Cardiac ventricle fibroblast (primary cell): ENCODE results near the gene GDI1. TPM values are rescaled to one million over a fixed set of nuclear protein-coding genes. Genes with fewer than 3 reads are reported as not detected.

Source experiments
- total RNA-seq: library from RNA; depleted of rRNA; stranded (reverse); fragments of >200 nt; gene quantifications from 2 replicates; pipeline ENCODE4 v1.2.3, GENCODE V29; 2015

GDI1 gene
- 59.0 and 65.1 TPM in 2 replicates for total RNA-seq

GRCh38 chrX:154436983-154437752, at the start of gene GDI1:
Gene GDI1, plus strand, starts transcription at chrX:154437154. Its CDS starts 101 bp downstream, at chrX:154437255.

GRCh38 chrX:154397888-154398667, 38.9 kb upstream of the GDI1 start, which contains the start of gene RPL10:
Gene RPL10, plus strand, starts transcription at chrX:154398377. Its CDS starts 143 bp downstream, at chrX:154398520.

GRCh38 chrX:154409222-154409871, 27.6 kb upstream of the GDI1 start, which contains the start of gene DNASE1L1:
Gene DNASE1L1, minus strand, starts transcription at chrX:154409254. Its CDS starts 3,686 bp downstream, at chrX:154405568.

GRCh38 chrX:154428176-154429171, 8.5 kb upstream of the GDI1 start, which contains the start of gene ATP6AP1:
Gene ATP6AP1, plus strand, starts transcription at chrX:154428677. Its CDS starts 16 bp downstream, at chrX:154428693.

GRCh38 chrX:154443992-154444754, 7.2 kb downstream of the GDI1 start, which contains the start of gene FAM50A:
Gene FAM50A, plus strand, starts transcription at chrX:154444141. Its CDS starts 95 bp downstream, at chrX:154444236.

GRCh38 chrX:154458116-154458953, 21.4 kb downstream of the GDI1 start, which contains the start of gene PLXNA3:
Gene PLXNA3, plus strand, starts transcription at chrX:154458281. Its CDS starts 1,903 bp downstream, at chrX:154460184.

GRCh38 chrX:154478728-154479622, 42.0 kb downstream of the GDI1 start, which contains the start of gene LAGE3:
Gene LAGE3, minus strand, starts transcription at chrX:154479281. Its CDS starts 366 bp downstream, at chrX:154478915.

GRCh38 chrX:154486396-154487207, 49.6 kb downstream of the GDI1 start, which contains the start of gene UBL4A:
Gene UBL4A, minus strand, starts transcription at chrX:154486615. Its CDS starts 31 bp downstream, at chrX:154486584.

GRCh38 chrX:154490414-154491083, 53.6 kb downstream of the GDI1 start, which contains the start of gene SLC10A3:
Gene SLC10A3, minus strand, starts transcription at chrX:154490629. Its CDS starts 1,689 bp downstream, at chrX:154488940.

Other genes starting within 250 kb of the GDI1 start
- not detected in 2 replicates for gene OPN1MW2, start 217.4 kb upstream of the GDI1 start, total RNA-seq
- gene OPN1MW3, start 179.6 kb upstream of the GDI1 start, total RNA-seq, result not detected in 2 replicates
- gene TEX28, start 142.0 kb upstream of the GDI1 start, total RNA-seq, result not detected in 2 replicates
- not detected in 2 replicates for gene TKTL1, start 141.4 kb upstream of the GDI1 start, total RNA-seq
- gene FLNA, start 62.5 kb upstream of the GDI1 start, total RNA-seq, result 881 and 1,006 TPM in 2 replicates
- 34.4 and 50.2 TPM in 2 replicates for gene EMD, start 57.9 kb upstream of the GDI1 start, total RNA-seq
- 7,807 and 8,845 TPM in 2 replicates for gene RPL10, start 38.8 kb upstream of the GDI1 start, total RNA-seq
- gene DNASE1L1, start 27.9 kb upstream of the GDI1 start, total RNA-seq, result 26.5 and 27.6 TPM in 2 replicates
- gene TAFAZZIN, start 25.6 kb upstream of the GDI1 start, total RNA-seq, result 12.3 and 16.3 TPM in 2 replicates
- 45.9 and 54.3 TPM in 2 replicates for gene ATP6AP1, start 8.5 kb upstream of the GDI1 start, total RNA-seq
- gene FAM50A, start 7.0 kb downstream of the GDI1 start, total RNA-seq, result 42.4 and 49.1 TPM in 2 replicates
- 13.2 and 20.2 TPM in 2 replicates for gene PLXNA3, start 21.1 kb downstream of the GDI1 start, total RNA-seq
- 37.9 TPM in 2 replicates for gene LAGE3, start 42.1 kb downstream of the GDI1 start, total RNA-seq
- 20.4 and 25.5 TPM in 2 replicates for gene UBL4A, start 49.5 kb downstream of the GDI1 start, total RNA-seq
- gene SLC10A3, start 53.5 kb downstream of the GDI1 start, total RNA-seq, result 36.1 and 45.9 TPM in 2 replicates
- gene FAM3A, start 79.1 kb downstream of the GDI1 start, total RNA-seq, result 31.1 and 42.8 TPM in 2 replicates
- 298 and 337 TPM in 2 replicates for gene G6PD, start 109.7 kb downstream of the GDI1 start, total RNA-seq
- gene IKBKG, start 110.5 kb downstream of the GDI1 start, total RNA-seq, result 12.6 and 16.6 TPM in 2 replicates
- gene CTAG1A, start 148.0 kb downstream of the GDI1 start, total RNA-seq, result not detected in 2 replicates
- gene CTAG1B, start 182.1 kb downstream of the GDI1 start, total RNA-seq, result not detected in 2 replicates
- not detected in 2 replicates for gene CTAG2, start 216.4 kb downstream of the GDI1 start, total RNA-seq